HepG2 (cell line): ENCODE data around the gene HDAC5. TPM values are rescaled to one million over a fixed set of nuclear protein-coding genes. Genes with fewer than 3 reads are reported as not detected.
A peak's percentile ranks its signal among the peaks of the same experiment; 100 is the strongest.

Experiments used
- AGO1 ChIP-seq: fragments of 200-400 bp; formaldehyde crosslinking; IDR thresholded peaks from 2 replicates; pipeline ENCODE4 v1.6.1; 2017; ENCODE audit warnings: mild to moderate bottlenecking, low read depth, low read length, moderate library complexity; ENCODE audit not compliant: poor library complexity, severe bottlenecking
- AHDC1 ChIP-seq: sonication (generic); formaldehyde crosslinking; IDR thresholded peaks from 2 replicates; pipeline ENCODE4 v1.5.1; 2020; ENCODE audit warnings: mild to moderate bottlenecking, missing genetic modification reagents, borderline replicate concordance
- ATAD3A ChIP-seq: sonication (generic); formaldehyde crosslinking; IDR thresholded peaks from 2 replicates; pipeline ENCODE4 v1.4.0; 2020; ENCODE audit warnings: missing genetic modification reagents
- ERF ChIP-seq: IDR thresholded peaks from 2 replicates; pipeline ENCODE4 v1.6.1; 2018; ENCODE audit warnings: missing biosample characterization, missing genetic modification reagents
- FOXP1 ChIP-seq, 2 experiments: fragments of 450-650 bp in 1 of 2; IDR thresholded peaks; 2 replicates each; pipeline ENCODE4 v1.6.1; 2017 to 2018; ENCODE audit warnings: antibody characterized with exemption in 1 of 2
- MLXIP ChIP-seq: sonication (generic); formaldehyde crosslinking; IDR thresholded peaks from 2 replicates; pipeline ENCODE4 v1.9.0; 2021; ENCODE audit warnings: missing genetic modification reagents, borderline replicate concordance
- NR2C2 ChIP-seq: sonication (generic); formaldehyde crosslinking; IDR thresholded peaks from 2 replicates; pipeline ENCODE4 v1.4.0; 2020; ENCODE audit warnings: missing genetic modification reagents, mild to moderate bottlenecking, moderate library complexity, borderline replicate concordance
- NR2F2 ChIP-seq: IDR thresholded peaks from 2 replicates; pipeline ENCODE4 v1.6.1; 2012; ENCODE audit warnings: low read depth, inconsistent platforms, borderline replicate concordance
- SMARCE1 ChIP-seq: fragments of 450-650 bp; IDR thresholded peaks from 2 replicates; pipeline ENCODE4 v1.6.1; 2017; ENCODE audit warnings: borderline replicate concordance
- YEATS2 ChIP-seq: sonication (generic); formaldehyde crosslinking; IDR thresholded peaks from 2 replicates; pipeline ENCODE4 v1.4.0; 2020; ENCODE audit warnings: missing genetic modification reagents, borderline replicate concordance
- ZBTB26 ChIP-seq: IDR thresholded peaks from 2 replicates; pipeline ENCODE4 v1.6.1; 2016; ENCODE audit warnings: missing compliant biosample characterization, missing genetic modification reagents, borderline replicate concordance
- ZNF12 ChIP-seq: sonication (generic); formaldehyde crosslinking; IDR thresholded peaks from 2 replicates; pipeline ENCODE4 v1.5.0; 2020; ENCODE audit warnings: missing genetic modification reagents
- ZNF232 ChIP-seq: sonication (generic); formaldehyde crosslinking; IDR thresholded peaks from 2 replicates; pipeline ENCODE4 v1.4.0; 2020; ENCODE audit warnings: missing genetic modification reagents, borderline replicate concordance
- ZNF251 ChIP-seq: sonication (generic); formaldehyde crosslinking; IDR thresholded peaks from 2 replicates; pipeline ENCODE4 v1.9.0; 2021; ENCODE audit warnings: mild to moderate bottlenecking, missing genetic modification reagents
- ZNF564 ChIP-seq: sonication (generic); formaldehyde crosslinking; IDR thresholded peaks from 2 replicates; pipeline ENCODE4 v1.8.1; 2023; ENCODE audit warnings: mild to moderate bottlenecking, missing genetic modification reagents
- ZNF605 ChIP-seq: sonication (generic); formaldehyde crosslinking; IDR thresholded peaks from 2 replicates; pipeline ENCODE4 v1.8.0; 2022; ENCODE audit warnings: mild to moderate bottlenecking, missing genetic modification reagents
- ZNF644 ChIP-seq: IDR thresholded peaks from 2 replicates; pipeline ENCODE4 v1.6.1; 2016; ENCODE audit warnings: low read depth
- ZNF652 ChIP-seq: IDR thresholded peaks from 2 replicates; pipeline ENCODE4 v1.6.1; 2016; ENCODE audit warnings: low read depth, borderline replicate concordance
- ZNF660 ChIP-seq: sonication (generic); formaldehyde crosslinking; IDR thresholded peaks from 2 replicates; pipeline ENCODE4 v1.5.1; 2020; ENCODE audit warnings: mild to moderate bottlenecking, low read depth, missing genetic modification reagents, borderline replicate concordance
- ZNF766 ChIP-seq: sonication (generic); formaldehyde crosslinking; IDR thresholded peaks from 2 replicates; pipeline ENCODE4 v1.5.0; 2020; ENCODE audit warnings: missing genetic modification reagents, borderline replicate concordance
- polyA plus RNA-seq, 8 experiments: library from polyadenylated mRNA; depleted of rRNA in 3 of 8; stranded (reverse) in 7 of 8; unstranded in 1 of 8; fragments of >200 nt; fragmentation: Illumina TruSeq in 4 of 8; extraction: Trizol in 4 of 8; gene quantifications; 2 replicates each; pipeline versions ENCODE4 v1.2.1 to v1.2.3, GENCODE V29; 2011 to 2016; ENCODE audit warnings: low read depth in 4 of 8, missing spikeins in 1 of 8, mixed read lengths in 1 of 8; ENCODE audit not compliant: insufficient read depth in 1 of 8
- total RNA-seq, 5 experiments: library from RNA; depleted of rRNA; stranded (reverse); fragments of >200 nt; fragmentation: Illumina TruSeq; extraction: Trizol; gene quantifications; 2 replicates each; pipeline ENCODE4 v1.2.3, GENCODE V29; 2016; ENCODE audit warnings: low read depth in 1 of 5

The HDAC5 gene
- total and polyA plus RNA-seq, 2 of the 13 experiments (the other 11 are each of a cell fraction or from before 2014, with no cell fraction given) = 46.4 to 85.4 TPM

- TF ChIP-seq AHDC1 (CRISPR knock-in tag) (no peak), ZNF564 (no peak), ZNF232 (no peak), YEATS2 (CRISPR knock-in tag) (no peak), ERF (CRISPR knock-in tag) (no peak), ZNF12 (CRISPR knock-in tag) (no peak), SMARCE1 (no peak), ZBTB26 (no peak), NR2F2 (no peak), NR2C2 (no peak), ZNF652 (CRISPR knock-in tag) (no peak), ZNF660 (CRISPR knock-in tag) (no peak), ZNF605 (CRISPR knock-in tag) (no peak), ATAD3A (CRISPR knock-in tag) (no peak), ZNF766 (CRISPR knock-in tag) (no peak), ZNF251 (no peak), MLXIP (CRISPR knock-in tag) (no peak), ZNF644 (CRISPR knock-in tag) (no peak), AGO1 (no peak), FOXP1 (IDR thresholded peaks at IDR 0.05) (no peak), FOXP1 (CRISPR knock-in tag; IDR thresholded peaks at IDR 0.05) (peak; percentile 71; the same call in 1 of the 2 replicates)
Measured at GRCh38 chr17:44076716-44077594, 46.5 kb downstream of the HDAC5 start (continued).
